ENCODE data around the gene LIFR.

LIFR gene

GRCh38 chr5:38556599-38557307, at the start of gene LIFR:
Gene LIFR (minus strand): TSS chr5:38556646. CDS start chr5:38530647, 25,999 bp downstream.
- peak within 1 kb of the TSS; percentile 83 for H3K4me3 ChIP-seq (ENCODE audit: control insufficient read depth, low read depth, low read length)
- peak; percentile 77 for DNase-seq (ENCODE audit: low read depth)
- TF ChIP-seq CTCF (conservative IDR thresholded peaks at IDR 0.05; ENCODE audit: control insufficient read depth, insufficient read depth, low read depth, low read length) = no peak

- H3K4me3 ChIP-seq (ENCODE audit: control insufficient read depth, low read depth, low read length) = no peak overlapping the region
- TF ChIP-seq CTCF (conservative IDR thresholded peaks at IDR 0.05; ENCODE audit: control insufficient read depth, insufficient read depth, low read depth, low read length) = no peak
- no peak for DNase-seq (ENCODE audit: low read depth)
Measured at GRCh38 chr5:38605610-38606009, 49.2 kb upstream of the LIFR start.

- peak; percentile 84 for DNase-seq (ENCODE audit: low read depth)
- no peak for TF ChIP-seq CTCF (conservative IDR thresholded peaks at IDR 0.05; ENCODE audit: control insufficient read depth, insufficient read depth, low read depth, low read length)
- H3K4me3 ChIP-seq (ENCODE audit: control insufficient read depth, low read depth, low read length) = no peak overlapping the region
Measured at GRCh38 chr5:38603691-38604090, 47.2 kb upstream of the LIFR start.

DNA sequence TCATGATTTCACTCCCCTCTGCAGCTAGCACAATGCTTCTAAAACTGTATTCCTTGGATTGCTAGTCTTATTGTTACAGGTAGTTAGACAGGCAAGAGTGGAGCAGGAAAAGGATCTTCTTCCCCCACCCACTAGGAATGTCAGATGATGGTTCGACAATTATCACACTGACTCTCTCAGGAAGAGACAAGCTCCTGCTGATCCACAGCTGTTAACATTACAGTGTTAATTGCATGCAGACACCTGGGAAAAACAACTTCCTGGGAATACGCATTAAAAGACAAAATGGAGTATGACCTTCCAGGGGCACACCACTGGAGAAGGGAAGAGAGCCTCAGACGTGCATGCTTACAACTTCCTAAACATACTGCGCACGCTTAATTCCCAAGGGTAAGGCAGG, 46.2 kb upstream of the LIFR start:
- no peak for DNase-seq (ENCODE audit: low read depth)
- no peak overlapping the region for H3K4me3 ChIP-seq (ENCODE audit: control insufficient read depth, low read depth, low read length)
- TF ChIP-seq CTCF (conservative IDR thresholded peaks at IDR 0.05; ENCODE audit: control insufficient read depth, insufficient read depth, low read depth, low read length) = no peak

DNA sequence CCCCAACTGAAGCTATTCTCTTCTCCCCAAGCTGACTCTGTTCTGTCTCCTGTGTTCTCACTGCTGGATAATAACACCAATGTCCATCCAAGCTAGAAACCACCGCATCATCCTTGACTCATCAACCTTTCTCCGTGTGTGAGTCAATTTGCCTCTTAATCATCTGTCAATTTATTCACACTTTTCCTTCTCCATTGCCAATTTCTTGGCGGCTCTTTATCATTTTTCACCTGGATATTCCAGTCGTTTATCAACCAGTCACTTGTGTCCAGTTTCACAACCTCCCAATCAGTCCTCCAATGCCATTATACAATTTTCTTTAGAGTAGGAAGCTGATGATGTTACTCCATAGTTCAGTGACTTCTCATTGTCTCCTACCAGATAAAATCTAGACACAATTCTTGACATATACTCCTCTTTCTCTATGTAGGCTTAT, 45.4 kb upstream of the LIFR start:
- DNase-seq (ENCODE audit: low read depth) = peak; percentile 92
- TF ChIP-seq CTCF (conservative IDR thresholded peaks at IDR 0.05; ENCODE audit: control insufficient read depth, insufficient read depth, low read depth, low read length) = no peak
- H3K4me3 ChIP-seq (ENCODE audit: control insufficient read depth, low read depth, low read length) = no peak overlapping the region

DNA sequence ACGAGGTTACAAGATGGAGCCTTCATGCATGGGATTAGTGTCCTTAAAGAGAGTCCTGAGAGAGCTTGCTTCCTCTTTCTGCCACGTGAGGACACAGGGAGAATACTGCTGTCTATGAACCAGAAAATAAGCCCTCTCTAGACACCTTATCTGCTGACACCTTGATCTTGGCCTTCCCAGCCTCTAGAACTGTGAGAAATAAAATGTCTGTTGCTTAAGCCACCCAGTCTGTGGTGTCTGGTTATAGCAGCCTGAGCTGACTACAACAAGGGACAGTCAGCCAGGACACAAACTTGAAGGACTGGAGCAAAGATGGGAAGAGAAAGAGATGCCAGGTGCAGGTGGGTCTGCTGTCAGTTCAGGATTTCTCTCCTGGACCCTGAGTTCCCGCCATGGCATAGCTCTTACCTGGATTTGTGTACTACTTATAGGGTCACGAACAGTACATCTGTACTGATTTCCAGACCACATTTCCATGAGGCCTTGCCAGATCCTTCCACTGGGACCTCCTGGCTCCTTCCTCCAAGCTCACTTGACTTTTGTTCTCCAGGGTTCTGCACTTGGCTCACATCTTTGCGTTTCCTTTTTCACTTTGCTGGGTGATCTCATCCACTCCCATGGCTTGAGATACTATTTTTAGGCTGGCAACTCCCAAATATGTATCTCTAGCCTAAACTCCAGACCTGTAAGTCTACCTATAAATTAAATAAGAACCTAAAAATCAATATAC, 44.9 kb upstream of the LIFR start:
- no peak for DNase-seq (ENCODE audit: low read depth)
- TF ChIP-seq CTCF (conservative IDR thresholded peaks at IDR 0.05; ENCODE audit: control insufficient read depth, insufficient read depth, low read depth, low read length) = no peak
- H3K4me3 ChIP-seq (ENCODE audit: control insufficient read depth, low read depth, low read length) = no peak overlapping the region
